Activated CD8-positive, alpha-beta memory T cell treated with anti-CD3 and anti-CD28 coated beads, Interleukin-2, amount 50 U/mL, for 1 hour (primary cell): ENCODE results near the gene GDPD3.

Source experiments
- DNase-seq: peaks from one replicate; pipeline ENCODE4 v3.0.0-alpha.2; 2020; ENCODE audit errors: extremely low read depth

The GDPD3 gene

DNA sequence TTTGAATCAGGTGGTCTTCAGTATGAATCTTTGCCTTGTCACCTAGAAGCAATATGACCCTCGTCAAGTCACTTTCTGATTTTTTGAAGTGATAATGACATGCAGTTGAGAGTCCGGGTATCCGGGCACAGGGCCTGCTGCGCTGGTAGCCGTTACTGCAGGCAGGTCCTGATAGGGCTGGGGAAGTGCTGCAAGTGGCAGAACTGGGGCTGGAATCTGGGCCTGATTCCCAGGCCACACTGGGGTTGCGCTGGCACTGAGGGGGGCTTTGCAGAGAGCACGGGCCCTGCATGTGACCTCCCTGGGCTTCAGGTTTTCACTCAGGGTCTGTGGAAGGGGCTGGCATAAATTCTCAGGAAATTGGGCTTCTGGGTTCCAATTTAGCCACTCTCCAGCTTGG is 34.6 kb downstream of the GDPD3 start:
- DNase-seq = no peak

DNA sequence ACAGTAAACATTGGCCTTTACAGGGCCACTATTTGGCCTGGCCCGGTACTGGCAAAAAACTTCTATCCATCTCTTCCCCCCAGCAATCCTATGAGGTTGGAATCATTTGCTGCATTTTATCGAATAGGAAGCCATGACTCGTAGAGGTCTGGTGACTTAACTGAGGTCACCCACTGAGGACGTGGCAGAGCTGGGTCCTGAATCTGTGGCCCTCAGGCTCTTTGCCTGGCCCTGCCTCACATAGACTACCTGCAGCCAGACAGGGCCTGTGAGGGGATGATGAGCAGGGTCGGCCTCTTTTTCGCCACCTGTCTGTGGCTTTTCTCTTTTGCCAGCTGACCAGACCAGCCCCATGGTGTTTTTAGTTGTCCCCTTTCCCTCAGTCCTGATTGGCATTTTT is 35.7 kb downstream of the GDPD3 start:
- no peak for DNase-seq

DNA sequence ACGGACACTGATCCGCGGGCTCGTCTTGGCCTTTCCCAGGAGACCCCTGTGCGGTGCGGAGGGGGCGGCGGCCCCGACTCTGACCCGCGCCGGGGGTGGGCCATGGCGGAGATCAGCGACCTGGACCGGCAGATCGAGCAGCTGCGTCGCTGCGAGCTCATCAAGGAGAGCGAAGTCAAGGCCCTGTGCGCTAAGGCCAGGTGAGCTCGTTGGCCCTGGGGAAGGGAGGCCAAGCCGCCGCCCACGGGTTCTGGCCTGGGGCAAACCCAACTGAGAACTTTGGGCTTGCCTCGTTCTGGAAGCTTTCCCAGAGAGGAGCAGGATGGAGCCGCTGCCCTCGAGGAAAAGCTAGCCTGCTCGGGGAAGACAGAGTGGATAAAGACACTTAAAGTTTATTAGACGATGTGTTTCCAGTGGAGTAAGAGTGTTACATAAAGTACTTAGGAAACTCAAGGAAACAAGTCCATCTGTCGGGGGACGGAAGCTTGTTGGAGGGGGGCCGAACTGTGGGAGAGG is 37.0 kb downstream of the GDPD3 start:
- DNase-seq = no peak

DNA sequence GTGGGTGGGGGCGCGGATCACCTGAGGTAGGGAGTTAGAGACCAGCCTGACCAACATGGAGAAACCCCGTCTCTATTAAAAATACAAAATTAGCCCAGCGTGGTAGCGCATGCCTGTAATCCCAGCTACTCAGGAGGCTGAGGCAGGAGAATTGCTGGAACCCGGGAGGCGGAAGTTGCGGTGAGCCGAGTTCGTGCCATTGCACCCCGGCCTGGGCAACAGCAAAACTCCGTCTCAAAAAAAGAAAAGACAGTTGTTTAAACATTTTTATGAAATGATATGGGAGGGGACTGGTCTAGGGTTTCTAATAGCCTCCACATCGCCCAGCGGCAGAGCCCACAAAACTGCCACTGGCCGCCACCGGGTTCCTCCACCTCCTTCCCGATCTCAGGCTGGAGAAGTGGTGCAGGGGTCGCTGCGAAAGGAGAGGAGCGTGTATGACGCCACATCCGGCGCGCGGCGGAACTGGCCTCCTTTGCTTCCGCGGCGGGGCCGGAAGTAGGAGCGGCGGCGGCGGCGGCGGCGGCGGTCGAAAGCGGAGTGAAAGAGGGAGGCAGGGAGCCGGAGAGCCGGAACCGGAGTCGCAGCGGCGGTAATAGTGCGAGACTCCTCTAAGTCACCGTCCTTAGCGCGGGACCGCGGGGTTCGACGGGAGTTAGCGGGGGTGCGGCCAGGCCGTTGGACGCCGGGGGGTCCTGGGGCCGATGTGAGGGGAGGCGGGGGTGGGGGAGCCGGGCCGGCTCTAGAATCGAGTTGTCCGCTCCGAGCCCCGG is 37.6 kb downstream of the GDPD3 start, which contains the start of gene PPP4C:
TSS of gene PPP4C (plus strand) at position 492 of the 773 bp plus-strand sequence. CDS start 384 bp downstream, outside the sequence.
- DNase-seq = peak; percentile 64

DNA sequence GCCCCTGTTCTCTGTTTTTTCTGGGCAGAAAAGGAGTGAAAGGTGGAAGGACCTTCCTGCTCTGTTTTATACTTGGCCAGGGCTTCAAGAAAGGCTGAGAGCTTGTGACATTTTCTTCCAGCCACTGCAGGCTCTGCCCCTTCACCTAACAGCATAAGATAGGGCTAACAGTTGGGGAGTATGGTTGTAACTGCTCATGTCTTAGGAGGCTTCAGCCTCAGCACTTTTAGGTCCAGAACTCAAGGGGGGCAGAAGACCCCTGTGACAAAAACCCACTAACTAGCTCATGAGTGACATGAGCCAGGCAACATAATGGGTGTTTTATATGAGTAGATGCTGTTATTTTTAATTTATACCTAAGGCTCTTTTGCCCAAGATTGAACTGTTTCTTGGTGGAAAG is 42.8 kb downstream of the GDPD3 start:
- DNase-seq = no peak

DNA sequence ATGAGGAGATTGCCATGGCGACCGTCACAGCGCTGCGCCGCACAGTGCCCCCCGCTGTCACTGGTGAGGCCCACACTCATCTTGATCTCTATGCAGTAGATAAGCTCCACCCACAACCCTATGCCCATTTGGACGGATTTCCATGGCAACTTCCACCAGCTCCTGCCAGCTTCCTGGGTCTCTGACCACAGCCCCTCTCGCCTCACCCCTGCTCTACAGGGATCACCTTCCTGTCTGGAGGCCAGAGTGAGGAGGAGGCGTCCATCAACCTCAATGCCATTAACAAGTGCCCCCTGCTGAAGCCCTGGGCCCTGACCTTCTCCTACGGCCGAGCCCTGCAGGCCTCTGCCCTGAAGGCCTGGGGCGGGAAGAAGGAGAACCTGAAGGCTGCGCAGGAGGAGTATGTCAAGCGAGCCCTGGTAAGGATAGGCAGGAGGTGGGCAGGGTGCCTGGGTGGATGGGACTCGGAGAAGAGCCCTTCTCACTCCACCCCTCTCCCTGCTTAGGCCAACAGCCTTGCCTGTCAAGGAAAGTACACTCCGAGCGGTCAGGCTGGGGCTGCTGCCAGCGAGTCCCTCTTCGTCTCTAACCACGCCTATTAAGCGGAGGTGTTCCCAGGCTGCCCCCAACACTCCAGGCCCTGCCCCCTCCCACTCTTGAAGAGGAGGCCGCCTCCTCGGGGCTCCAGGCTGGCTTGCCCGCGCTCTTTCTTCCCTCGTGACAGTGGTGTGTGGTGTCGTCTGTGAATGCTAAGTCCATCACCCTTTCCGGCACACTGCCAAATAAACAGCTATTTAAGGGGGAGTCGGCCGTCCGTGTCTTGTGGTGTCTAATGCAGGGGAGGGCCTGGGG is 43.5 kb downstream of the GDPD3 start:
- no peak for DNase-seq

DNA sequence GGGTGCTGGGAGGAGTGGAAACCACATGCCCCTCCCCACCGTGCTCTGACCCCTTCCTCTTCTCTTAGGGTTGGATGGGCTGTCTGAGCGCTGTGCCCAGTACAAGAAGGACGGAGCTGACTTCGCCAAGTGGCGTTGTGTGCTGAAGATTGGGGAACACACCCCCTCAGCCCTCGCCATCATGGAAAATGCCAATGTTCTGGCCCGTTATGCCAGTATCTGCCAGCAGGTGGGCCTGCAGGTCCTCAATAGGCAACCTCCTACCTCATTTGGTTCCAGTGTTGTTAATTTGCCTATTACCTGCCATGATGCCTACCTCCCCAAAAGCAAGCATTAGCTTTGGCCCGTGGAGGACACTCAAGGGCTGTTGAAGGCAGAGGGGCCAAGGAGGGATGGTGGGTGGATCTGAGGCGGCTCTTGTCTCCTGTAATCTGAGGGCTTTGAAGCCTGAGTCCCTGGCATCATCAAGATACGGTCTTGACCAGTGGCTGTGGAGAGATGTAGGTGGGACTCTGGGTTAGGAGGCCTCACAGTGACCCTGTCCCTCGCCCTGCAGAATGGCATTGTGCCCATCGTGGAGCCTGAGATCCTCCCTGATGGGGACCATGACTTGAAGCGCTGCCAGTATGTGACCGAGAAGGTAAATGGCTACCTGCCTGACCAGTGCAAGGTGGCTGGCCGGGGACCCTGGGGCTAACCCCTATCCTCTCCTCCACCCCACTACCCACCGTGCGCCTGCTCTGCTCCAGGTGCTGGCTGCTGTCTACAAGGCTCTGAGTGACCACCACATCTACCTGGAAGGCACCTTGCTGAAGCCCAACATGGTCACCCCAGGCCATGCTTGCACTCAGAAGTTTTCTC is 44.4 kb downstream of the GDPD3 start:
- no peak for DNase-seq

DNA sequence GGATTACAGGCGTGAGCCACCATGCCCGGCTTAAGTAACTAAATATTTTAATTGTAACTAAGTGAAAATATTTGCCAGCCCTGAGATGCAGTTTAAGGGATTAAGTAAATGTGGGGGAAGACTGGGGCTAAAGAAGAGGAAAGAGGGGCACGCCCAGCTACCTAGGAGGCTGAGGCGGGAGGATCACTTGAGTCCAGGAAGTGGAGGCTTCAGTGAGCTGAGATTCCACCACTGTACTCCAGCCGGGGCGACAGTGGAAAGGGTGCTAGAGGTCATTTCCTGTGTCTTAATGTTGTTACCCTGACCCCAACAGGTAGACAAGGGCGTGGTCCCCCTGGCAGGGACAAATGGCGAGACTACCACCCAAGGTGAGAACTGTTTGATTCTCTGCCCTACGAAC is 45.0 kb downstream of the GDPD3 start:
- DNase-seq = no peak

DNA sequence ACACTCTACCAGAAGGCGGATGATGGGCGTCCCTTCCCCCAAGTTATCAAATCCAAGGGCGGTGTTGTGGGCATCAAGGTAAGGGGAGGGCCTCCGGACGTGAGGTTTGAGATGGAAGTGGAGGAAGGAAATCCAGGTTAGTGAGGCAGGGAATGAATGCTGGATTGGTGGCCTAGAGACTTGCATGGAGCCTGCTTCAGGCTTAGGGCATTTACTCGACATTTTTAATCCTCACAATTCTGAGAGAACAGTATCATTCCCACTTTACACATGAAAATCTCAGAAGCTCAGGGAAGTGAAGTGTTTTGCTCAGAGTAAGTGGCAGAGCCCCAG is 45.8 kb downstream of the GDPD3 start:
- DNase-seq = no peak

DNA sequence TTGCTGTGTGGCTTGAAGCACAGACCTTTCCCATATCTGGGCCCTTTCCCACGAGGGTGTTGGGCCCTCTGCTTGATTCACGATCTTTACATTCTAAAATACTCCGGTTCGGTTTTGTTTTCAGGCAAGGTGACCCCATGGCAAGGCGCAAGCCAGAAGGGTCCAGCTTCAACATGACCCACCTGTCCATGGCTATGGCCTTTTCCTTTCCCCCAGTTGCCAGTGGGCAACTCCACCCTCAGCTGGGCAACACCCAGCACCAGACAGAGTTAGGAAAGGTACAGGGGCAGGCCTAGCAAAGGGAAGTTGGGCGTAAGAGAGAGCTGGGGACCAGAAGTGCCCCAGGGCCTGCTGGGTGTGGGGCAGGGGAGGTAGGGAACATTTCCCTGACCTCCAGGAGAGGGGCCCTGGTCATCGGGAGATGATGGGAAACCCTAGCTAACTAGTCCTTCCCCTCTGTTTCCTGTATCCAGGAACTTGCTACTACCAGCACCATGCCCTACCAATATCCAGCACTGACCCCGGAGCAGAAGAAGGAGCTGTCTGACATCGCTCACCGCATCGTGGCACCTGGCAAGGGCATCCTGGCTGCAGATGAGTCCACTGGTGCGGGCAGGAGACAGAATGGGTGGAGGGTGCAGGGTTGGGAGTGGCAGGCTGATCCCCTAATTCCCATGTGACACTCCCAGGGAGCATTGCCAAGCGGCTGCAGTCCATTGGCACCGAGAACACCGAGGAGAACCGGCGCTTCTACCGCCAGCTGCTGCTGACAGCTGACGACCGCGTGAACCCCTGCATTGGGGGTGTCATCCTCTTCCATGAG is 46.4 kb downstream of the GDPD3 start:
- DNase-seq = no peak

DNA sequence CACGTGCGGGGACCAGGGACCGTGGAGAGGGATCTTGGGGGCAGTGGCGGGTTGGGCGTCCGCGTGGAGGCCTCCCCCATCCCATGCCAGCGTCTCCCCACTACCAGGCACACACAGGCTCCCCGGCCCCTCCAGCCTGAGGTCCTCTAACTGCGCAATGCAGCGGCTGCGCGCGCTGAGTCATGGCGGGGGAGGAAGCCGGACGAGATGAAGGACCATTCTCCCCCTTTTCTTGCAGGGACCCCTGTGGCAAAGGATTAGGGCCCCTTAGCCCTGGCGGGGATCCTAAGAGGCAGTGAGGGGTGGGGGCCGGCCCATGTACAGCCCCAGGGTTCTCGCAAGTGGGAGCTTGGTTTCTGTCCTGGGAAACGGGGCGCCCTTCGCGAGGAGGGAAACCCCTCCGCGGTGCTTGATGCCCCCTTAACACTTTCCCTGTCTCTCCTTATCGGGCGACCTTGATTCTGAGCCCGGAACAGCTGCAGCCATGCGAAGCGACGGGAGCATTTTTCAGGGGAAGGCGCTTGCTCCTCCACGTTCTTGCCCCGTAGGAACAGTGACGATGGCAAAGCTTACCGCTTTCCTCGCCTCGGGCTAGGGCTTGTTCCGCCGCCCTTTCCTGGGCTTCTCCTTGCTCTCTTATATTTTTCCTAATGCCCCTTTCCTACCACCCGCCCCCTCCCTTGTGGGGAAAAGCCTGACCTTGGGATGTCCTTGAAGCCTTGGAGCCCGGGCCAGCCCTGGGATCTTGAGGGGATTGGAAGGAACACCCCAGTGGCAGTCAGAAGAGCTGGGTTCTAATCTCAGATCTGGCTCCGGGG is 47.2 kb downstream of the GDPD3 start:
- DNase-seq = no peak

DNA sequence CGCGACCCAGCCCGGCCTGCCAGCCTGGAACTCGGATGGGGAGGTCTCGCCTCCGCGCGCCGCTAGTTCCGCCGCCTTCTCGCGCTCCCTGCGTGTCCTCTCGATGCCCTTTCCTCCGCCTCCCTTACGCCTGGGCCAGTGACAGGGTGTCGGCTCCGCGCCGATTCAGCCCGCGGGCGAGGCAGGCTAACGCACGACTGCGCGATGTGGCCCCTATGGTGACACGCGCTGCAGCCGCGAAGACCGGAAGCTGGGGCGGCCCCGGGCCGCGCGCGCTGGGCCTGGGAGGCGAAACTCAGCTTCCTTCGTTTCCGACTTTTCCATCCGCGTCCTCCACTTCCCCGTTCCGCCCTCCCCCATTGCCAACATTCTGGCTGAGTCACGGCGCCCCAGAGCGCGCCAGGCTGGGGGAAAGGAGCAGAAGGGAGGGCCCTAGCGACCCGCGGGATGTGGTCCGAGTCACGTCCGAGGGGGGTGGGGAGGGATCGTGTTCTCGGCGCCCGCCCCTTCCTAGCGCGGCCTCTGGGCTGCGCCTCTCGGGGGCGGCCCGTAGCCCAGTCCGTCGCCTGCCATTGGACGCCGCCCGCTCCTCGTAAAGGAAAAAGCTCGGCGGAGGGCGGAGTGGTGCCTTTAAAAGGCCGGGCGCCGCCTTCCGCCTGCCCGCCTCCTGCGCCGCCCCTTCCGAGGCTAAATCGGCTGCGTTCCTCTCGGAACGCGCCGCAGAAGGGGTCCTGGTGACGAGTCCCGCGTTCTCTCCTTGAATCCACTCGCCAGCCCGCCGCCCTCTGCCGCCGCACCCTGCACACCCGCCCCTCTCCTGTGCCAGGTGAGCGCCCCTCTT is 48.0 kb downstream of the GDPD3 start, which contains the start of gene ALDOA:
TSS of gene ALDOA (plus strand) at position 659 of the 841 bp plus-strand sequence. CDS start 1,138 bp downstream, outside the sequence.
- peak; percentile 86 for DNase-seq

DNA sequence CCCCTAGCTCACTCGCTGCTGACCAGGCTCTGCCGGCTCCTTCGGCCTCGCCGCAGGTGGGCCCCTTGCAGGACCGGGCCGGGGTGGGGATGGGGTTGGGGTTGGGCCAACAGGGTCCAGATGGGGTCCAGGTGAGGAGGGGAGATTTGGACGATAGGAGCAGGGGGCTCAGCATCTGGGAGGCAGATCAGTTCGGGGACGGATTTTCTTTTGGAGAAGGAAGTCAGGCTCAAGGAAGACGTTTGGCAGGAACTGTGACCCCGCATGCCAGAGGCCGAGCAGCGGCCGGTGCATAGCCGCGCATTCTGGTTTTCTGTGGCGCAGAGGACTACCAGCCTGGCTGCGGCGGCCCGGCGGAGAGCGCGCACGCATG is 48.6 kb downstream of the GDPD3 start:
- no peak for DNase-seq

DNA sequence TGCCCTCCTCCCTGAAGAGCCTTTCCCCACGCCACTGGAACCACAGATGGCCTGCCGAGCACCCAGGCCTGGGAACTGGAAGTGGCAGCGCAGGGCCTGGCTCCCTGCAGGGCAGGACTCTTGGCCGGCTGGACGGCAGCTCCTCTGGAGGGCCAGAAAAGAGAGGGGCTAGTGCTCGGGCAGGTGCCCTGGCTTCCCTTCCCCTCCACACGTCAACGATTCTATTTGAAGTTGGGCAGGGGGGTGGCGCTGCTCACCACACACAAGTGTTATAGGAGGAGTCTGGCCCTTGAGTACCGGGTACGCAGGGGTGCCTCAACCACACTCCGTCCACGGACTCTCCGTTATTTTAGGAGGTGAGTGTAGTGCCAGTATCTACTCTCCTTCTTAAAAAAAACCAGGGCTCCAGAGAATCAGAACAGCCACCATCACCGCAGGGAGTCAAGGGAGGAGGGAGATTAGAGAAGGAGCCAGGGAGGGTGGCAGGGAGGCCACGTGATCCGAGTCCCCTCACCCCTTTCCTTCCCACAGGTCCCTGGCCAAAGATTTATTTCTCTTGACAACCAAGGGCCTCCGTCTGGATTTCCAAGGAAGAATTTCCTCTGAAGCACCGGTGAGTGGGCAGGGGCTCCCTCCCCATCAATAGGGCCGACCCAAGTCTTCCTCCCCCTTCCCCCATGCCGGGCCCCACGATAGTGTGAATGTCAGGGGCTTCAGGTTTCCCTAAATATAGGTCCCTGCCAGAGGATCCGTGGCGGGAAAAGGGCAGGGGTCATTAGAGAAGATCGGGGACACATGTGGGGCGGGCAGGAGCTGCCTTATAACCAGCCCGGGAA is 49.2 kb downstream of the GDPD3 start:
- no peak for DNase-seq

DNA sequence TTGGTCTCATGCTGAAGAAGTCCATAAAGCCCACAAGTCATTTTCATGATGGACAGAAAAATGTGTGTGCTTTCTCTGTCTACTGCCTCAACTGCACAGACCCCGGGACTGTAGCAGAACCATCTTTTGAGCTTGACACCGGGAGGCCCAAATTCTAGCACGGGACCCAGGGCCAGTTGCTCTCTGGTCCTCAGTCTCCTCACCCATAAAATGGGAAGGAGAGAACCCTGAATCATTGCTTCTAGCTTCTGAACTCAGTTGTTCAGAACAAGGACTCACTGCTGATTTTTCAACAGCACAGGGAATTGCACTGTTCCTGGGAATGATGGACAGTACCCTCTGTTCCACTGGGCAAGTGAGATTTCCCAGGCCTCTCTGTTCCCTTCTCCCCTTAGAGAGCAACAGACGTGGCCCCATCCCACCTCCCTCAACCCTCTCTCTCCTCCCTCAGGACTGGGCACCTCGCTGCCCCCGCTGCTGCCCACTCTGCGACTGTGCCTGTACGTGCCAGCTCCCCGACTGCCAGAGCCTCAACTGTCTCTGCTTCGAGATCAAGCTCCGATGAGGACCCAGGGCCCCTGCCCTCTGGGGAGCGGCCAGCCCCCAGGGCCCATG is 50.0 kb downstream of the GDPD3 start:
- DNase-seq = no peak

DNA sequence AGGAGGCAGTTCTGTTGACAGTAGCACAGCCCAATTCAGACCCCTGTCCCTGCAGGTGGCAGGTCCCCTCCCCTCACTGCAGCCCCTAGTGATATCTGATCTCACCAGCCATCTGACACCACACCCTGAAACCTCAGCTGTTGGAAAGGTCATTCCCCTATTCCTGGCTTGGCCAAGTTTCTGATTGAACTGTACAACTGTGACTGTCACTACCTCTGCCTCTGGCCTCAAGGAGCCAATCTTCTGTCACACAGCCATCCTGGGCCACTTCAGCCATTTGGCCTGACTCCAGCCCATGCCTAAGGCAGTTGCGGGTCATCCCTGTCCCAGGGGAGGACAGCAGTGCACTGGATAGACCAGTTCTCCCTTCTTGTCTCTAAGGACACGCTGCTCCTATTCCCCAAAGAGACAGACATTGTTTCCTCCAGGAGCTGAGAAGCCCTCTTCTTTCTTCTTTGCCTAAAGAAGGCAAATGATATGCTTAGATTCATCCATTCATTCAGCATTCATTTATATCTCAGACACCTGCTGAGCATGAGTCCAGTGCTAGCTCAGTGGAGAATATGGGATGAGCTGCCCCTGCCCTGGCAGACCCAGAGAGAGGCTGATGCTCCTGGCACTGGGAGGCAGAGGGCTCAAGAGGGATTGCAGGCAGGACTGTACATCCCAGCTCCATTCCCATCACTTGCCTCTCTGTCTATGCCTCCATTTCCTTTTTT is 52.3 kb downstream of the GDPD3 start:
- no peak for DNase-seq

DNA sequence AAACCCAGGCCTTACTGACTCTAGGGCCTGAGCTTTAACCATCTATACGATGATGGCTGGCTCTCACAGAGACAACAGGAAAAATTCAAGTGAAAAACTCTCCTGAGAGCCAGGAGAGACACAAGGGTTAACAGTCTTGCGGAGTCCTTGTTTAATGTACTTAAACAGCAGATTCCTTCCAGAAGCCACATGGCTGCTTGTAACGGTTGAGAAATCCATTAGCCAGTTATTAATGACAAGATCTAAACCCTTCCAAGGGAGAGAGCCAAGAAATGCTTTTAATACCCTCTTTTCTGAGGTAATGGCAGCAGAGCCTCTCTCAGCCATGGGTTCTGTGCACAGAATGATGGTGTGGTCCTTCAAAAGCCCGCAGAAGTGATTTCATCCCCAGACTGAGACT is 53.0 kb downstream of the GDPD3 start:
- no peak for DNase-seq
